ENCODE data around the gene LRRC34. TPM values are rescaled to one million over a fixed set of nuclear protein-coding genes. Genes with fewer than 3 reads are reported as not detected.

Gene LRRC34
- total RNA-seq, 6 donors from 2014 or later = 0.78 to 12.9 (median 3.9) TPM

GRCh38 chr3:169811631-169812331, 923 bp downstream of the LRRC34 start:
- no peak for DNase-seq
- peak overlapping the region; percentile 56 to 76 (median 65) for H3K4me3 ChIP-seq

GRCh38 chr3:169809230-169809795, 3.4 kb downstream of the LRRC34 start:
- Histone ChIP-seq H3K27ac (no peak overlapping the region), H3K36me3 (no peaks in the 10 kb centered on the region), H3K4me3 (no peak overlapping the region), H3K4me1 (peaks cover 9 to 26% (median 26%) of the 10 kb centered on the region in 4 donors), H3K9me3 (no peaks in the 10 kb centered on the region), H3K27me3 (no peaks in the 10 kb centered on the region)
- DNase-seq = no peak
- TF ChIP-seq EP300 (IDR thresholded peaks at IDR 0.05) (no peak), POLR2A (IDR thresholded peaks at IDR 0.05) (no peak), POLR2AphosphoS5 (IDR thresholded peaks at IDR 0.05) (no peak)
- TF ChIP-seq, protein P1, sequence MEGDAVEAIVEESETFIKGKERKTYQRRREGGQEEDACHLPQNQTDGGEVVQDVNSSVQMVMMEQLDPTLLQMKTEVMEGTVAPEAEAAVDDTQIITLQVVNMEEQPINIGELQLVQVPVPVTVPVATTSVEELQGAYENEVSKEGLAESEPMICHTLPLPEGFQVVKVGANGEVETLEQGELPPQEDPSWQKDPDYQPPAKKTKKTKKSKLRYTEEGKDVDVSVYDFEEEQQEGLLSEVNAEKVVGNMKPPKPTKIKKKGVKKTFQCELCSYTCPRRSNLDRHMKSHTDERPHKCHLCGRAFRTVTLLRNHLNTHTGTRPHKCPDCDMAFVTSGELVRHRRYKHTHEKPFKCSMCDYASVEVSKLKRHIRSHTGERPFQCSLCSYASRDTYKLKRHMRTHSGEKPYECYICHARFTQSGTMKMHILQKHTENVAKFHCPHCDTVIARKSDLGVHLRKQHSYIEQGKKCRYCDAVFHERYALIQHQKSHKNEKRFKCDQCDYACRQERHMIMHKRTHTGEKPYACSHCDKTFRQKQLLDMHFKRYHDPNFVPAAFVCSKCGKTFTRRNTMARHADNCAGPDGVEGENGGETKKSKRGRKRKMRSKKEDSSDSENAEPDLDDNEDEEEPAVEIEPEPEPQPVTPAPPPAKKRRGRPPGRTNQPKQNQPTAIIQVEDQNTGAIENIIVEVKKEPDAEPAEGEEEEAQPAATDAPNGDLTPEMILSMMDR (IDR thresholded peaks at IDR 0.05) = no peak
- ATAC-seq (ENCODE audit: low FRiP score in 2 of 2) = no peak
- WGBS, 2 donors = 45 to 46% methylated on average over 2 of the region's 2 CpGs

More at GRCh38 chr3:169811631-169812331, 923 bp downstream of the LRRC34 start:
- Histone ChIP-seq H3K36me3 (no peaks in the 10 kb centered on the region), H3K9me3 (peaks cover 0 to 7% (median 0%) of the 10 kb centered on the region in 4 donors), H3K27ac (peak overlapping the region; percentile 70 to 77 (median 74)), H3K4me1 (peaks cover 9 to 26% (median 26%) of the 10 kb centered on the region in 4 donors), H3K27me3 (no peaks in the 10 kb centered on the region)
- TF ChIP-seq POLR2AphosphoS5 (IDR thresholded peaks at IDR 0.05) = no peak
- TF ChIP-seq EP300 (IDR thresholded peaks at IDR 0.05) = no peak
- TF ChIP-seq, protein P1 (IDR thresholded peaks at IDR 0.05) = no peak
- no peak for TF ChIP-seq POLR2A (IDR thresholded peaks at IDR 0.05)
- 8 to 16% methylated on average over 15 to 28 of the region's 29 CpGs for WGBS, 2 donors
- peak; percentile 30 to 53 for ATAC-seq (ENCODE audit: low FRiP score in 2 of 2)

GRCh38 chr3:169804681-169805080, 8.0 kb downstream of the LRRC34 start:
- DNase-seq = no peak
- Histone ChIP-seq H3K27me3 (no peaks in the 10 kb centered on the region), H3K4me1 (no peaks in the 10 kb centered on the region), H3K9me3 (no peaks in the 10 kb centered on the region), H3K27ac (no peak overlapping the region), H3K4me3 (no peak overlapping the region), H3K36me3 (no peaks in the 10 kb centered on the region)
- ATAC-seq (ENCODE audit: low FRiP score in 2 of 2) = no peak
- WGBS, 2 donors = 88 to 92% methylated on average over 3 of the region's 3 CpGs
- TF ChIP-seq POLR2A (IDR thresholded peaks at IDR 0.05) (no peak), POLR2AphosphoS5 (IDR thresholded peaks at IDR 0.05) (no peak), EP300 (IDR thresholded peaks at IDR 0.05) (no peak)
- TF ChIP-seq, protein P1 (IDR thresholded peaks at IDR 0.05) = no peak

DNA sequence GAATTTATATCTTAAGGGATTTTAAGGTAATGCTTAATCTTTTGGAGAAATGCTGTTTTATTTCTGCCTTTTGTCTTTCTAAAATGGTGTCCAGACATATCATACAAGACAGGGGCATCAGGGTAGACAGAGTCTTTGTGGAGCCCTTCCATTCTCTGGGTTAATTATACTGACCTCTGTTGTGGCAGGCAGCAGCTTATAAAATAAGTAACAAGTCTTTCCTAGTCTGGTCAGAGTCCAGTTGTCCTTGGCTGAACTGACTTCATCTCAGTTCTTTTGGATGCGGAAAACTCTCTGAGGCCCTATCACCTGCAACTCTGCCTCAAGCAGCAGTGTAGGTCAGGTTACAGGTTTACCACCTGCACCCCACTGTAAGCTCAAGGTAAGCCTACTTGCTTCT, 20.3 kb downstream of the LRRC34 start:
- Histone ChIP-seq H3K27me3 (no peaks in the 10 kb centered on the region), H3K36me3 (peaks cover 0 to 42% (median 4%) of the 10 kb centered on the region in 4 donors), H3K4me3 (no peak overlapping the region), H3K27ac (no peak overlapping the region), H3K4me1 (no peaks in the 10 kb centered on the region), H3K9me3 (no peaks in the 10 kb centered on the region)
- 100% methylated on average over 1 of the region's 1 CpG for WGBS, 2 donors
- DNase-seq (no peak), ATAC-seq (ENCODE audit: low FRiP score in 2 of 2) (no peak)
- TF ChIP-seq, protein P1 (IDR thresholded peaks at IDR 0.05) = no peak
- TF ChIP-seq EP300 (IDR thresholded peaks at IDR 0.05) (no peak), POLR2AphosphoS5 (IDR thresholded peaks at IDR 0.05) (no peak)
